ENCODE measurements around the gene CRADD. TPM values are rescaled to one million over a fixed set of nuclear protein-coding genes. Genes with fewer than 3 reads are reported as not detected.

The CRADD gene
- total RNA-seq, 5 donors from 2014 or later (not counting 1 experiment from before 2014, with no cell fraction given): 11.2 to 19.3 (median 12.3) TPM

- no peaks in the 10 kb centered on the region for H3K27me3 Mint-ChIP-seq
- H3K4me1 Mint-ChIP-seq: peaks cover 0 to 7% (median 6%) of the 10 kb centered on the region in 3 donors
- Histone ChIP-seq H3K4me1 (ENCODE audit: control insufficient read depth in 1 of 2, extremely low read depth in 1 of 2, insufficient read depth in 2 of 2, low read length in 2 of 2) (peaks cover 0 to 7% of the 10 kb centered on the region in 2 experiments), H3K9me3 (no peaks in the 10 kb centered on the region), H3K36me3 (ENCODE audit: control insufficient read depth in 2 of 2, extremely low read depth in 1 of 2, insufficient read depth in 1 of 2, low read length in 1 of 2) (no peaks in the 10 kb centered on the region), H3K27me3 (replicated peaks in 1 of 2; ENCODE audit: control insufficient read depth in 2 of 2, extremely low read depth in 1 of 2, insufficient read depth in 2 of 2, low read length in 1 of 2) (no peaks in the 10 kb centered on the region), H3K27ac (ENCODE audit: low read length) (no peak overlapping the region), H3K4me3 (ENCODE audit: control insufficient read depth in 1 of 2, extremely low read depth in 1 of 2, low read length in 1 of 2) (no peak overlapping the region)
- ChIA-PET CTCF (no interaction called here), POLR2A (interaction anchor here in 1 of 2 donors (0.5 to 0.6 kb wide), 2 partner anchors 14 to 166 kb away, joined by 3 to 5 read pairs; no protein-coding TSS in a partner anchor)
- WGBS (ENCODE audit: insufficient coverage): 86% methylated on average over 5 of the region's 14 CpGs
- ATAC-seq (replicated peaks in 1 of 4): no peak
- no peak overlapping the region for H3K27ac Mint-ChIP-seq
- H3K4me3 Mint-ChIP-seq: no peak overlapping the region
- no peaks in the 10 kb centered on the region for H3K9me3 Mint-ChIP-seq
- H3K36me3 Mint-ChIP-seq: no peaks in the 10 kb centered on the region
- DNase-seq: no peak
These were observed 215.5 kb downstream of the CRADD start for GRCh38 chr12:93892423-93893268.

GRCh38 chr12:93894391-93895088 lies 217.4 kb downstream of the CRADD start:
- ATAC-seq (replicated peaks in 1 of 4): no peak
- Histone ChIP-seq H3K27me3 (replicated peaks in 1 of 2; ENCODE audit: control insufficient read depth in 2 of 2, extremely low read depth in 1 of 2, insufficient read depth in 2 of 2, low read length in 1 of 2) (no peaks in the 10 kb centered on the region), H3K4me3 (ENCODE audit: control insufficient read depth in 1 of 2, extremely low read depth in 1 of 2, low read length in 1 of 2) (no peak overlapping the region), H3K36me3 (ENCODE audit: control insufficient read depth in 2 of 2, extremely low read depth in 1 of 2, insufficient read depth in 1 of 2, low read length in 1 of 2) (no peaks in the 10 kb centered on the region), H3K4me1 (ENCODE audit: control insufficient read depth in 1 of 2, extremely low read depth in 1 of 2, insufficient read depth in 2 of 2, low read length in 2 of 2) (peaks cover 6 to 13% of the 10 kb centered on the region in 2 experiments), H3K9me3 (no peaks in the 10 kb centered on the region), H3K27ac (ENCODE audit: low read length) (no peak overlapping the region)
- Mint-ChIP-seq H3K36me3 (no peaks in the 10 kb centered on the region), H3K27me3 (no peaks in the 10 kb centered on the region), H3K4me1 (peaks cover 12 to 25% (median 24%) of the 10 kb centered on the region in 3 donors), H3K27ac (no peak overlapping the region), H3K9me3 (no peaks in the 10 kb centered on the region), H3K4me3 (no peak overlapping the region)
- 77% methylated on average over 13 of the region's 17 CpGs for WGBS (ENCODE audit: insufficient coverage)
- no peak for DNase-seq
- POLR2A ChIA-PET: interaction anchor here in 1 of 2 donors (0.6 kb wide), 1 partner anchor 1227 kb away, joined by 3 read pairs; no protein-coding TSS in a partner anchor
- CTCF ChIA-PET: no interaction called here

GRCh38 chr12:93895089-93895445 lies 217.9 kb downstream of the CRADD start:
- H3K27ac Mint-ChIP-seq: no peak overlapping the region
- H3K4me1 Mint-ChIP-seq: peaks cover 13 to 30% (median 29%) of the 10 kb centered on the region in 3 donors
- Histone ChIP-seq H3K36me3 (ENCODE audit: control insufficient read depth in 2 of 2, extremely low read depth in 1 of 2, insufficient read depth in 1 of 2, low read length in 1 of 2) (no peaks in the 10 kb centered on the region), H3K4me3 (ENCODE audit: control insufficient read depth in 1 of 2, extremely low read depth in 1 of 2, low read length in 1 of 2) (no peak overlapping the region), H3K4me1 (ENCODE audit: control insufficient read depth in 1 of 2, extremely low read depth in 1 of 2, insufficient read depth in 2 of 2, low read length in 2 of 2) (peaks cover 7 to 15% of the 10 kb centered on the region in 2 experiments), H3K27ac (ENCODE audit: low read length) (no peak overlapping the region), H3K9me3 (no peaks in the 10 kb centered on the region), H3K27me3 (replicated peaks in 1 of 2; ENCODE audit: control insufficient read depth in 2 of 2, extremely low read depth in 1 of 2, insufficient read depth in 2 of 2, low read length in 1 of 2) (no peaks in the 10 kb centered on the region)
- no peak for DNase-seq
- H3K4me3 Mint-ChIP-seq: no peak overlapping the region
- H3K9me3 Mint-ChIP-seq: no peaks in the 10 kb centered on the region
- no peak for ATAC-seq (replicated peaks in 1 of 4)
- POLR2A ChIA-PET: interaction anchor here in 1 of 2 donors (0.6 kb wide), 1 partner anchor 1227 kb away, joined by 3 read pairs; no protein-coding TSS in a partner anchor
- CTCF ChIA-PET: no interaction called here
- 76% methylated on average over 3 of the region's 6 CpGs for WGBS (ENCODE audit: insufficient coverage)
- H3K27me3 Mint-ChIP-seq: no peaks in the 10 kb centered on the region
- no peaks in the 10 kb centered on the region for H3K36me3 Mint-ChIP-seq

- no peak overlapping the region for H3K4me3 ChIP-seq (ENCODE audit: control insufficient read depth in 1 of 2, extremely low read depth in 1 of 2, low read length in 1 of 2)
- peaks cover 7 to 15% of the 10 kb centered on the region in 2 experiments for H3K4me1 ChIP-seq (ENCODE audit: control insufficient read depth in 1 of 2, extremely low read depth in 1 of 2, insufficient read depth in 2 of 2, low read length in 2 of 2)
- no peaks in the 10 kb centered on the region for H3K36me3 Mint-ChIP-seq
- H3K9me3 Mint-ChIP-seq: no peaks in the 10 kb centered on the region
- no peak overlapping the region for H3K4me3 Mint-ChIP-seq
- no peaks in the 10 kb centered on the region for H3K27me3 Mint-ChIP-seq
- H3K27ac Mint-ChIP-seq: no peak overlapping the region
- no peak overlapping the region for H3K27ac ChIP-seq (ENCODE audit: low read length)
- peaks cover 13 to 34% (median 34%) of the 10 kb centered on the region in 3 donors for H3K4me1 Mint-ChIP-seq
- WGBS (ENCODE audit: insufficient coverage): 100% methylated on average over 1 of the region's 1 CpG
- no peaks in the 10 kb centered on the region for H3K9me3 ChIP-seq
- ATAC-seq (replicated peaks in 1 of 4) (no peak), DNase-seq (no peak)
- H3K27me3 ChIP-seq (replicated peaks in 1 of 2; ENCODE audit: control insufficient read depth in 2 of 2, extremely low read depth in 1 of 2, insufficient read depth in 2 of 2, low read length in 1 of 2): no peaks in the 10 kb centered on the region
- ChIA-PET POLR2A (no interaction called here), CTCF (no interaction called here)
- H3K36me3 ChIP-seq (ENCODE audit: control insufficient read depth in 2 of 2, extremely low read depth in 1 of 2, insufficient read depth in 1 of 2, low read length in 1 of 2): no peaks in the 10 kb centered on the region
These were observed 219.3 kb downstream of the CRADD start for GRCh38 chr12:93896427-93896826.

GRCh38 chr12:93896952-93897351 lies 219.8 kb downstream of the CRADD start:
- H3K36me3 ChIP-seq (ENCODE audit: control insufficient read depth in 2 of 2, extremely low read depth in 1 of 2, insufficient read depth in 1 of 2, low read length in 1 of 2): no peaks in the 10 kb centered on the region
- Mint-ChIP-seq H3K9me3 (peaks cover 0 to 3% (median 0%) of the 10 kb centered on the region in 3 donors), H3K36me3 (no peaks in the 10 kb centered on the region), H3K4me1 (peaks cover 13 to 34% (median 34%) of the 10 kb centered on the region in 3 donors), H3K27ac (no peak overlapping the region), H3K27me3 (no peaks in the 10 kb centered on the region), H3K4me3 (no peak overlapping the region)
- H3K9me3 ChIP-seq: no peaks in the 10 kb centered on the region
- no peak overlapping the region for H3K27ac ChIP-seq (ENCODE audit: low read length)
- H3K4me3 ChIP-seq (ENCODE audit: control insufficient read depth in 1 of 2, extremely low read depth in 1 of 2, low read length in 1 of 2): no peak overlapping the region
- ATAC-seq (replicated peaks in 1 of 4): no peak
- no peaks in the 10 kb centered on the region for H3K27me3 ChIP-seq (replicated peaks in 1 of 2; ENCODE audit: control insufficient read depth in 2 of 2, extremely low read depth in 1 of 2, insufficient read depth in 2 of 2, low read length in 1 of 2)
- 100% methylated on average over 1 of the region's 6 CpGs for WGBS (ENCODE audit: insufficient coverage)
- no peak for DNase-seq
- ChIA-PET POLR2A (no interaction called here), CTCF (no interaction called here)
- peaks cover 7 to 15% of the 10 kb centered on the region in 2 experiments for H3K4me1 ChIP-seq (ENCODE audit: control insufficient read depth in 1 of 2, extremely low read depth in 1 of 2, insufficient read depth in 2 of 2, low read length in 2 of 2)

- peaks cover 13 to 34% (median 31%) of the 10 kb centered on the region in 3 donors for H3K4me1 Mint-ChIP-seq
- no peak overlapping the region for H3K27ac ChIP-seq (ENCODE audit: low read length)
- H3K4me3 ChIP-seq (ENCODE audit: control insufficient read depth in 1 of 2, extremely low read depth in 1 of 2, low read length in 1 of 2): no peak overlapping the region
- WGBS (ENCODE audit: insufficient coverage): 93% methylated on average over 2 of the region's 3 CpGs
- peaks cover 0 to 5% (median 0%) of the 10 kb centered on the region in 3 donors for H3K9me3 Mint-ChIP-seq
- DNase-seq: no peak
- no peak overlapping the region for H3K4me3 Mint-ChIP-seq
- peaks cover 7% of the 10 kb centered on the region in 2 experiments for H3K4me1 ChIP-seq (ENCODE audit: control insufficient read depth in 1 of 2, extremely low read depth in 1 of 2, insufficient read depth in 2 of 2, low read length in 2 of 2)
- H3K9me3 ChIP-seq: no peaks in the 10 kb centered on the region
- H3K27me3 Mint-ChIP-seq: no peaks in the 10 kb centered on the region
- H3K27ac Mint-ChIP-seq: no peak overlapping the region
- H3K36me3 ChIP-seq (ENCODE audit: control insufficient read depth in 2 of 2, extremely low read depth in 1 of 2, insufficient read depth in 1 of 2, low read length in 1 of 2): no peaks in the 10 kb centered on the region
- no peaks in the 10 kb centered on the region for H3K27me3 ChIP-seq (replicated peaks in 1 of 2; ENCODE audit: control insufficient read depth in 2 of 2, extremely low read depth in 1 of 2, insufficient read depth in 2 of 2, low read length in 1 of 2)
- ChIA-PET CTCF (interaction anchor here in 1 of 2 donors (0.6 kb wide), 1 partner anchor 861 kb away, joined by 3 read pairs; no protein-coding TSS in a partner anchor), POLR2A (no interaction called here)
- ATAC-seq (replicated peaks in 1 of 4): no peak
- H3K36me3 Mint-ChIP-seq: no peaks in the 10 kb centered on the region
These were observed 224.6 kb downstream of the CRADD start for GRCh38 chr12:93901739-93902138.

Measured in T-cell (primary cell).